HEK293T (cell line): ENCODE data around the gene AKT3.

Experiments
- CTCF ChIA-PET: fragments of 350-600 bp; formaldehyde crosslinking; extraction: SDS; loops from one replicate; lab custom pipeline; 2021; ENCODE audit warnings: antibody characterized with exemption, inconsistent platforms; lab: Yijun Ruan, JAX
- POLR2A ChIA-PET: fragments of 350-600 bp; formaldehyde crosslinking; extraction: SDS; loops from one replicate; lab custom pipeline; 2020; ENCODE audit warnings: antibody characterized with exemption, inconsistent platforms; lab: Yijun Ruan, JAX
- DNase-seq: peaks from one replicate; pipeline ENCODE4 v3.0.0; 2012; ENCODE audit warnings: mixed read lengths; ENCODE audit errors: extremely low spot score
- ARNT ChIP-seq: fragments of 450-650 bp; IDR thresholded peaks from 2 replicates; pipeline ENCODE4 v1.6.1; 2017; ENCODE audit warnings: mild to moderate bottlenecking
- BHLHE40 ChIP-seq: fragments of 450-650 bp; IDR thresholded peaks from 2 replicates; pipeline ENCODE4 v1.6.1; 2016; ENCODE audit warnings: mild to moderate bottlenecking, moderate library complexity, borderline replicate concordance
- CTBP1 ChIP-seq: fragments of 450-650 bp; IDR thresholded peaks from 2 replicates; pipeline ENCODE4 v1.6.1; 2016; ENCODE audit warnings: borderline replicate concordance
- ELF4 ChIP-seq: fragments of 450-650 bp; IDR thresholded peaks from 2 replicates; pipeline ENCODE4 v1.6.1; 2017; ENCODE audit warnings: antibody characterized with exemption
- FOXA1 ChIP-seq: fragments of 450-650 bp; IDR thresholded peaks from 2 replicates; pipeline ENCODE4 v1.6.1; 2016; ENCODE audit warnings: mild to moderate bottlenecking
- FOXK2 ChIP-seq: fragments of 450-650 bp; IDR thresholded peaks from 2 replicates; pipeline ENCODE4 v1.6.1; 2016; ENCODE audit warnings: mild to moderate bottlenecking
- FOXM1 ChIP-seq: fragments of 450-650 bp; IDR thresholded peaks from 2 replicates; pipeline ENCODE4 v1.6.1; 2017; ENCODE audit warnings: mild to moderate bottlenecking, borderline replicate concordance
- HDGF ChIP-seq: fragments of 450-650 bp; IDR thresholded peaks from 2 replicates; pipeline ENCODE4 v1.6.1; 2017; ENCODE audit warnings: antibody characterized with exemption, borderline replicate concordance
- L3MBTL2 ChIP-seq: fragments of 450-650 bp; conservative IDR thresholded peaks from 2 replicates; pipeline ENCODE4 v1.6.1; 2016; ENCODE audit warnings: mild to moderate bottlenecking
- LEF1 ChIP-seq: fragments of 450-650 bp; IDR thresholded peaks from 2 replicates; pipeline ENCODE4 v1.6.1; 2017; ENCODE audit warnings: mild to moderate bottlenecking, borderline replicate concordance
- NFRKB ChIP-seq: fragments of 450-650 bp; IDR thresholded peaks from 2 replicates; pipeline ENCODE4 v1.6.1; 2016; ENCODE audit warnings: mild to moderate bottlenecking, moderate library complexity
- SP1 ChIP-seq: fragments of 450-650 bp; IDR thresholded peaks from 2 replicates; pipeline ENCODE4 v1.6.1; 2017
- SUZ12 ChIP-seq: fragments of 450-650 bp; IDR thresholded peaks from 2 replicates; pipeline ENCODE4 v1.6.1; 2016; ENCODE audit warnings: mild to moderate bottlenecking
- TARDBP ChIP-seq: fragments of 450-650 bp; IDR thresholded peaks from 2 replicates; pipeline ENCODE4 v1.6.1; 2016
- ZNF384 ChIP-seq: fragments of 450-650 bp; IDR thresholded peaks from 2 replicates; pipeline ENCODE4 v1.6.1; 2016
- TF ChIP-seq, protein P1 (sequence below): fragments of 450-650 bp; IDR thresholded peaks from 2 replicates; pipeline ENCODE4 v1.6.1; 2016

Gene AKT3

DNA sequence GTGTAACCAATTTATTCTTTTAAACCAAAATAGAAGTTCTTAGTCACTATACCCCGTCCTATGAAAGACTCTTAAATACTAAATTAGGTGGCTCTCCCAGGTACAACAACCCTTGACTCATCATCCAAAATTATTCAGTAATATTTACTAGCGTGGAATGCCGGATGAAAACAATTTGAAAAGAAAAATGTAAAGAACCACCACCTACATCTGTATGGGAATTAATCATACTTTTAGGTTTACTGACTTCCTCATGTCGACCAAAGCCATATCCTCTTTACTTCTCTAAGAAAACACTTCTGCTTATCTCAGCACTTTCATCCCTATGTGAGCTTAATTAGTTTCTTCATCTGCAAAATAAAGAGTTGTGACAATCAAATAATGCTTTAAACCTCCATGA is 139.6 kb downstream of the AKT3 start:
- no peak for DNase-seq
- ChIA-PET CTCF (interaction anchor here (1.0 kb wide), 1 partner anchor 367 kb away, joined by 3 read pairs; no protein-coding TSS in a partner anchor), POLR2A (no interaction called here)
- TF ChIP-seq FOXA1: no peak
- TF ChIP-seq ELF4: no peak
- TF ChIP-seq L3MBTL2: no peak
- TF ChIP-seq CTBP1: no peak
- TF ChIP-seq FOXM1: no peak
- TF ChIP-seq ARNT: no peak
- no peak for TF ChIP-seq ZNF384
- no peak for TF ChIP-seq SP1
- TF ChIP-seq LEF1: no peak
- no peak for TF ChIP-seq BHLHE40
- TF ChIP-seq TARDBP: no peak
- TF ChIP-seq FOXK2: no peak
- no peak for TF ChIP-seq HDGF
- no peak for TF ChIP-seq NFRKB
- no peak for TF ChIP-seq SUZ12
- TF ChIP-seq, protein P1, sequence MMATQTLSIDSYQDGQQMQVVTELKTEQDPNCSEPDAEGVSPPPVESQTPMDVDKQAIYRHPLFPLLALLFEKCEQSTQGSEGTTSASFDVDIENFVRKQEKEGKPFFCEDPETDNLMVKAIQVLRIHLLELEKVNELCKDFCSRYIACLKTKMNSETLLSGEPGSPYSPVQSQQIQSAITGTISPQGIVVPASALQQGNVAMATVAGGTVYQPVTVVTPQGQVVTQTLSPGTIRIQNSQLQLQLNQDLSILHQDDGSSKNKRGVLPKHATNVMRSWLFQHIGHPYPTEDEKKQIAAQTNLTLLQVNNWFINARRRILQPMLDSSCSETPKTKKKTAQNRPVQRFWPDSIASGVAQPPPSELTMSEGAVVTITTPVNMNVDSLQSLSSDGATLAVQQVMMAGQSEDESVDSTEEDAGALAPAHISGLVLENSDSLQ: no peak

DNA sequence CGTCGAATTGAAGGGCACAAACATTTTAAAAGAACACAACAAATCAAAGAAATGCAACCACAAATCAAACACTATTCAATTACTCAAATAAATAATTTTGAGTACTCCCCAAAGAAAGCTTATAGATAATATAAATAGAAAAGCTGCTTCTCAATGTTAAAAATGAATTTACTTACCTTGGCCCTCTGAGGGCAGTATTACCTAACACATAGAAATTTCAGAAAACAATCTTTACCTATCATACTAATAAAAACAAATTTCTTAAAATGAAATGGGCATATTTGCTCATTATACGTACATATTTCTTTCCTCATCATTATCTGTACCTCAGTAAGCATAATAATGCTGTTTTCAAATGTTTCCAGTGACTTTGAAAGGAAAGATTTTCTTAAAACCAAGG is 141.8 kb downstream of the AKT3 start:
- TF ChIP-seq FOXK2: no peak
- TF ChIP-seq SUZ12: no peak
- TF ChIP-seq HDGF: no peak
- no peak for TF ChIP-seq CTBP1
- no peak for TF ChIP-seq ELF4
- TF ChIP-seq L3MBTL2: no peak
- TF ChIP-seq FOXM1: no peak
- no peak for TF ChIP-seq BHLHE40
- TF ChIP-seq ARNT: no peak
- TF ChIP-seq, protein P1: no peak
- TF ChIP-seq TARDBP: no peak
- no peak for DNase-seq
- POLR2A ChIA-PET: no interaction called here
- CTCF ChIA-PET: no interaction called here

GRCh38 chr1:243706563-243706962 is 143.5 kb downstream of the AKT3 start:
- ChIA-PET POLR2A (no interaction called here), CTCF (no interaction called here)
- TF ChIP-seq NFRKB: no peak
- TF ChIP-seq FOXK2: no peak
- no peak for TF ChIP-seq CTBP1
- TF ChIP-seq SP1: no peak
- TF ChIP-seq ELF4: no peak
- TF ChIP-seq ZNF384: no peak
- no peak for TF ChIP-seq SUZ12
- TF ChIP-seq BHLHE40: no peak
- TF ChIP-seq TARDBP: no peak
- TF ChIP-seq, protein P1: no peak
- no peak for TF ChIP-seq FOXM1
- TF ChIP-seq ARNT: no peak
- no peak for TF ChIP-seq LEF1
- TF ChIP-seq FOXA1: no peak
- TF ChIP-seq HDGF: no peak
- TF ChIP-seq L3MBTL2: no peak
- no peak for DNase-seq

DNA sequence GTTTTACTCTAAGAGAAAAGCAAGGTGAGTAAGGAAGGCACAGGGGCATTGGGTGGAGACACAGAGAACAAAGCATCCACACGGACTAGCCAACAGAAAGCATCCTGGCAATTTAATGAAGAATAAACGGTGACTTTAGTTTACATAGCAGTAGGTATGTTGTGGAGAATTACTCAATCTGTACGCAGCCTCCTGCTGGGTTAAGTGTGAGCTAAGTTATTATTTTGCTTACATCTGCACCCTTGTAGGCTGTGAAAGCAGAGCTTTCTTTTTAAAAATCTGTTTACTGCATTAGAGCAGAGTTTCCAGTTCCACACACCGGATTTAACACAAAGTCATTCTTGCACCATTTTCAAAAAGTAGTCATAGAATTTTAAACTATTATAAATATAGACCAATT is 144.5 kb downstream of the AKT3 start:
- CTCF ChIA-PET: no interaction called here
- TF ChIP-seq TARDBP (no peak), LEF1 (no peak), SP1 (no peak), ZNF384 (no peak), NFRKB (no peak), HDGF (no peak), FOXA1 (no peak), SUZ12 (no peak), ELF4 (no peak), ARNT (no peak), FOXM1 (no peak), L3MBTL2 (no peak), BHLHE40 (no peak), FOXK2 (no peak)
- TF ChIP-seq, protein P1: no peak
- POLR2A ChIA-PET: no interaction called here
- no peak for DNase-seq

- TF ChIP-seq FOXM1 (no peak), SP1 (no peak), ELF4 (no peak), ARNT (no peak), HDGF (no peak), LEF1 (no peak), BHLHE40 (no peak), SUZ12 (no peak), L3MBTL2 (no peak), CTBP1 (no peak), ZNF384 (no peak), FOXK2 (no peak), FOXA1 (no peak), NFRKB (no peak), TARDBP (no peak)
- TF ChIP-seq, protein P1: no peak
- POLR2A ChIA-PET: no interaction called here
- DNase-seq: no peak
- CTCF ChIA-PET: interaction anchor here (0.6 kb wide), 1 partner anchor 34 kb away, joined by 3 read pairs; no protein-coding TSS in a partner anchor
Measured at GRCh38 chr1:243701872-243702271, 148.2 kb downstream of the AKT3 start.
